A204.1 (cell line): ENCODE results near the gene DDX11.
"Not testable (repeated sequence)": the region's sequence is repeated elsewhere in the genome, so short reads cannot be mapped to it uniquely, and the experiment has no call there.

Experiments
- FAIRE-seq: peaks from 2 replicates; lab custom pipeline; 2012; peaks lifted over from hg19 to GRCh38; lab: Jason Lieb, UNC

Gene DDX11

DNA sequence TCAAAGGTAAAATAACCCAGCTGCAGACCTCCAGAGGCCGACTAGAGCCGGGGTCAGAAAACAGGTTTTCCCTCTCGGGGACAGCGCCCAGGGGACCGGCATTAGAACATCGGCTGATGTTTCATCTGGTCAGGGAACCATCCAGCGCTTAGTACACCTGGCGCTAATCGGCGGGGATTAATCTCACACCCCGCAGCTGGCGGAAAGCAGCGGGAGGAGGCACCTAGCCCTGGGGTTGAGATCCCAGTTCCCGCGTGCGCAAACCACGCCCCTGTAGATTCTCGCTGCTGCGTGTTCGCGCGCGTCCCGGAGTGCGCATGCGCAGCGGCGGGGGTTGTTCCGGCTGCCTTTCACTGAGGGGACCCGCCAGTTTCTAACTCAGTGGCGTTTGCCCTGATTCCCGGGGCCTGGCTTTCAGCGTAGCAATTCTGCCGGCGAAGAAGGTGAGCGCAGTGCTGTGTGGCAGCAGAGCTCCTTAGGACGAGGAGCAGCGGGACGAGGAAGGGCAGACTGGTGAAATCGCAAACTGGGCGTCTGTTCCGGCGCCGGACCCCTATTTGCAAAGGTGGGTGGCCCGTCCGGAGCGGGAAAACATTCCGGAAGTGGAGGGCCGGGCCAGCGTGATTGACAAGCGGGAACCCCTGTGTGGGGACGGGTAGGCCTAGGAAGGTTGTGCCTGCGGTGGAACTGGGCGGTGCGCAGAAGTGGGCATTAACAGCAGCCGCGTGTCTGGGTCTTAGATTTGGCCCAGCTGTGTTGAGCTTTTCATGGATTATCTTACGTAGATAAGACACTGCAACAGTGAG, at the start of gene DDX11:
DDX11 (plus strand) TSS at position 334 of the 806 bp plus-strand sequence. CDS start 4,534 bp downstream, outside the sequence.
- not testable (repeated sequence) for FAIRE-seq

DNA sequence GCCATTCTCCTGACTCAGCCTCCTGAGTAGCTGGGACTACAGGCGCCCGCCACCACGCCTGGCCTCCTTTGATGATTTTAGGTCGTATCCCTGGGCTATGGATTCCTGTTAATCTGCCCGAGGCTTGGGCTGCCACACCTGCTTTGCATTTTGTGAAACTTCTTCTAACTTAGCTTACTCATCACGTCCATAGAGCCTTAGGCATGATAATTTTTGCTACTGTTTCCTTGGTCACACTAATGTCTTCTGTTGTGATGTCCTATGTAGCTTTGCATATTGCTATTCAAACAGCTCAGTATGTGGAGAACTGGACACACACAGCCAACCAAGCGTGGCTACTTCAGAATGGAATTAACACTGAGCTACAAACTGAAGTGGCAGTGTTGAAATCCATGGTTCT, 47.5 kb upstream of the DDX11 start:
- FAIRE-seq: no peak

DNA sequence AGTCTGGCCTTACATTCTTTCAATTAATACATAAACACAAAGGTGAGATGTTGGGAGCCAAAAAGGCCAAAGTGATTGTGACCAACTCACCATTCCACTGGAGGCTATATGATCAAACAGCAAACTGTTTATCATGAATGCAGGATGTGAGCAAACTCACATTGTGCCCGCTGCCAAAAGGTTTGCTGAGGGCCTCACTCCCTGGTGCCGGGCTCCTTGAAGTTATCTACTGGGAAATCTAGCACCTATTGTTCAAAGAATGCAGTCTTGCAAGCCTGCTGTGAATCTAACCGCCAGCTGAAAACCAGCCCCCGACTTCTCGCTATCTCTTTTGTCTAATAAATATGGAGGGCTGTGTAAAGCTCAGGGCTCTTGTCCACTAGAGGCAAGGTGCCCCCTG, 46.7 kb upstream of the DDX11 start:
- FAIRE-seq: not testable (repeated sequence)

DNA sequence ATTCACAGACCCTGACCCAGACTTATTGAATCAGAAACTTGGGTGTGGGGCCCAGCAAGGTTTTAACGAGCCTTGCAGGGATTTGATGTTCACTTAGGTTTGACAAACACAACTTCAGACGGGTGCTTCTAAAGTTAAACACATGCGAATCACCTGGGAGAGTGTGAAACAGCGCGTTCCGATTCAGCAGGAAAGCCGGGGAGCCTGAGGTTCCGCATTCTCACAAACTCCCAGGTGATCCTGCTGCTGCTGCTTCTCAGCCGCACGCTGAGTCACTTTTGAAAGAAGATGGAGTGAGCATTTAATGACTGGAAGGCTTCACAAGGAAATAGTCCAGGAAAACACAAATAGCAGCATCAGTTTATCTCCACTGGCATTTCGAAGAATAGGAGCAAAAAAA, 44.2 kb upstream of the DDX11 start:
- FAIRE-seq: no peak

DNA sequence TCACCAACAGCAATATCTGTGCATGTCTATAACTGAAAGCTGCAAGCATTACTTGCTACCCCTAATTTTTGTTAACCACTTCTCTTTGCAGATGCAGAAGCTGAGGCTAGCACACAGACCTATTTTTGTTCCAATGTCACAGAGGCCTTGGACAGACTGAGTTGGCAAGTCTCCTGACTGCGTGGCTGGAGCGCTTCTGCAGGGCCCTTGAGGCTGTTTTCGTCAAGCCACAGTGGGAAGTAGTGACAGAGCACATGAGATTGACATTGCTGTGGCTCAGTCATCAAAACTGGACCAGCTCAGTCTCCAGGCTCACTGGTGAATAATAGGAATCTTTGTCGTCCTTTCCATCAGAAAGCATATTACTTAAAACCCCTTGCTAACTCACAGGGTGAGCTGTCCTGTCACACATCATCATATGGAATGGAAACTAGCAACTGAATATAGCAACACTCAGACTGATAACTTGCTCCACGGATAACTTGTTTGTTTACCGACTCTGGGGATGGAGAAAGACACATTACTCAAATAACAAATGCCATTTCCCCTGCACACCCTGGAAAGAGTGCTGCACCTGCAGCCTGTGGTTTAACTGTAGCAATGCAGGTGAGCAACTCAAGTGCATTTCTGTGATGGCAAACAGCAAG, 43.6 kb upstream of the DDX11 start:
- no peak for FAIRE-seq

DNA sequence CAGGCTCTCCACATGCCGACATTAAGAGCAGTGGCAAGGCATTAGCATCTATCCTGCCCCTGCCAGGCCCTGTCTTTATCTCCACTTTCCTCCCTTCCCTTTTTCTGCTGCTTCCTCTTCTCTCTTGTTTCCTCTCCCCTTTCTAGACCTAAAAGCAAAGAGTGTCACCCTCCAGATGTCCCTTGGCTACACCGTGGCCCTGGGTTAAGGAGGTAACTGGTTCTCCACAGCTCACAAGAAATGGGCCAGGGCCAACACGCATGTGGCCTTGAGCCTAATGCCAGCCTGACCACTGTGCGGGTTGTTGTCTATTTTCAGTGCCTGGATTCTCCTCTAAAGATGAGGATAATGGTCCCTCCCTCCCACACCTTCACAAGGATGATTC, 41.7 kb upstream of the DDX11 start:
- no peak for FAIRE-seq

DNA sequence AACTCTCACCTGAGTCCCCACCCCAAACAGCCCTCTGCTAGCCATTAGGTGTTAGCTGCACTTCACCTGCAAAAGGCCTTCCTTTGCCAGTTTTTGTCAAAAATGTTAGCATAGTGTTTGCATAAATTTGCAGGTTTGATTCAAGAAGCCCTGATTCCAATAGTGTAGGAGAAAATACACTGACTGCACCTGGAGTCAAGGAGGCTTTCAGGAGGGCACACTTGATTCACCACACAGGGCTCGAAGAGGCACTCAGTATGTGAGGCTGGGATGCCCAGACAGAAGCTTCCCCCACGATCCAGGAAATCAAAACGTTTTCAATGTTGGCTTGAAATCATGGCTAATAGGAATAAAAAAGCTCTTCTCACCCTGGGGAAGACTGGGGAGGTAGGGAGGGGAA, 40.5 kb upstream of the DDX11 start:
- no peak for FAIRE-seq

DNA sequence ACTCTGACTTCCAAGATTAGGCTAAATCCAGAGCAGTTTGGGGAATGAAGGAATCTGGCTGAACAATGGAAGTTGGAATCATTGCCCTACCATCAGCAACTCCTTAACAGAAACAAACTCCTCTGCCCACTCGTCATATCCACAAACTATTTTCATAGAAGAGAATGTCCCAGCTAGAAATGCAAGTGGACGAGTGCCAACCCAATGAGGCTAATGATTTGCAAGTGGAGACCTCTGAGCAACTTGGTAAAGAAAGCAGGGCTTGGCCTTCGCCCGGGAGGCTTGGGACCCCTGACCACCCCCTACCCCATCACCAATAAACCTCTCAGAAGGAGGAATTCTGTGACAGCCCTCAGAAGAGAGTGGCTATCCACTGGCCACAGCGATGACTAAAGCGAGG, 40.0 kb upstream of the DDX11 start:
- no peak for FAIRE-seq

DNA sequence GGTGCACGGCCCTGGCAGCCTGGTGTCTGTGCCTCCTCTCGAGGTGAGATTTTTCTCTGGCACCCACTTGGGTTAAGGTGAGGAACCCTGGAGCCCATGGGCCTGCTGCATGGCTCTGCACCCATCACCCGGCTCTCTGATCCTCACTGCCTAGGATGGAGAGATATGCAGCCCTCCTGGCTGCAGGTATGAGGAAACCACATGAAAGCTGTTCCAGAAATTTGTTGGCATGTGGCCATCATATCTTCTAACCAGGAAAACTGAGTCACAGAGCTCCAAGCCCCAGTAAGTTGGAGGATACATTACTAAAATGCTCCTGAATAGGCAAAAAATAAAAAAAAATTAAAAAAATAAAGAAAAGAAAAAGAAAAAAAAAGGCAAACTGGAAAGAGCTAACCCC, 39.3 kb upstream of the DDX11 start:
- FAIRE-seq: no peak

DNA sequence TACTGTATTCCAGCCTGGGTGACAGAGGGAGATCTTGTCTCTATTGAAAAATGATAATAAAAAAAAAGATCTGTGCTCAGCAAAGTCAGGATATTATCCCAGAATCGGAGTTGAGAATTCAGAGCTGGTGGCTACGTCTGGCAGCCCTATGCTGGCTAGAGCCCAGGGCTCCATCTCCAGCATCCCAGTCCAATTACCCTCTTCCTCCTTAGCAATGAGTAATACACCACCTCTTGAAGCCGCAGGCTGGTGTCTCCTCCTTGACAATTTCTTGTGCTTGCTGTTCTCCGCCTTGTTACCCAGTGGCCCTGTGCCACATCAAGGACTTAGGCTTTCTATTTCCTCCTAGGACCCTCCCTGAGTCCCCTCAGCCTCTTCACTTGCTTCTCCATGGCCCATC, 38.4 kb upstream of the DDX11 start:
- no peak for FAIRE-seq

DNA sequence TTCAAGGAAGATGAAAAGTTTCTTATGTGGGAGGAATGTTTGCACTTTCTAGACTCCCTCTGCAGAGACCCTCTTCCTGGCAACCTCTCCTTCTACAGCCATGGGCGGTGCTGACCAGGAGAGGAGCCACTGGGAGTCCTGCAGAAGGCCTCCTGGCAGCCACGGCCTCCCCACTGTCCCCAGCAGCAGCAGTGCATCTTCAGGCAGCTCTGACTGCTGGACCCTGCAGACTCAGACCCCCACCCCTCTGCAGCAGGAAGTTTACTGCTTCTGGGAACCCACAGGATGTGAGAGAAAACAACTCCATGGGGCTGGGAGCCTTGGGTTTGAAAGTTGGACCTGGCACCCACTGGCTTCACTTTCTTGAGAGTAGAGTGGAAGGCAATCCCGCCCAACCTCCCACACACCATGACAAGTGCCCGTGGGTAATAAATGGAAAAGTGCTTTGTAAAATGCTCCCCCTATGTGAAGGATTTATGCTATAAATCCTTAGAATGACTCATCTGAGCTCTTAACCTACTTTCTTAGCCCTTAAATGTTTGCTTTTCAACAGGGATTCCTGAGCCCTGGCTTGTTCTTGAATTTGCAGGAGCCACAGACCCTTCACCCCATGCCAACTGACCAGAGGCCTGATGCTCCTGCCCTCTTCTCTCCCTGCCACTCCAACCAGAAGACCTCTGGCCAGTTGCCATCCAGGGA, 37.5 kb upstream of the DDX11 start:
- FAIRE-seq: no peak

DNA sequence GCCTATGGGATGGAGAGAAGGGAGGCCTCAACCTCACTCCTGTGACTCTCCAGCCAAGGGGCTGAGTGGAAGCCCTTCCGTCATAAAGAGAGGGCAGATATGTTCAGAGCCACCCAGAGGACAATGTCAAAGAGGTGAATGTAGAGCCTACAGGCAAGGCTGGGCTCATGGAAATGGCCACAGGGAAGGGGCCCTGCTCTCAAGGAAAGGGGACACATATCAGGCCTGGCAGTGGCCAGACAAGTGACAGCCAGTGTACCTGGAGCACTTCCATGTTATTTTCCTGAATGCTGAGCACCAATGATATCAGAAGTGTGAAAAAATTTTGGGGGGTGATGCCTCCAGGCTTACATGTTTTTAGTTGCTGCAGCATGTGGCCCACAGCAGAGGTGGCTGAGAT, 36.6 kb upstream of the DDX11 start:
- no peak for FAIRE-seq

DNA sequence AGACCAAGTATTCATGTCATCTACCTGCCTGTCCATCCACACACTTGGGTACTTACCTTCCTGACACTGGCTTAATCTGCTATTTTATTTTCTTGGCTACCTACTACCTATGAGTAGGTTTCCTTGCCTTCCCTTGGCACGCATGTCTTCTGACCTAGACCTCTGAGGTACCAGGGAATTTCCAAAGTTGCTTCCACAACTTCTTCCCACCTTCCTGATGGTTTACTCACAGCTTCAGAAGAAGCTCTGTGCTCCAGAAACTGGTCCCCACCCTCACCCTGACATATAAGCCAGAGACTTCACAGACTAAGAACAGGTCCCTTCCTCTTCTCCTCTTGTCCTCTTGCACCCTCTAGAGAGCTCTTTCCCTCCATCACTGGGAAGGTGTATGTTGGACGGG, 35.7 kb upstream of the DDX11 start:
- no peak for FAIRE-seq

DNA sequence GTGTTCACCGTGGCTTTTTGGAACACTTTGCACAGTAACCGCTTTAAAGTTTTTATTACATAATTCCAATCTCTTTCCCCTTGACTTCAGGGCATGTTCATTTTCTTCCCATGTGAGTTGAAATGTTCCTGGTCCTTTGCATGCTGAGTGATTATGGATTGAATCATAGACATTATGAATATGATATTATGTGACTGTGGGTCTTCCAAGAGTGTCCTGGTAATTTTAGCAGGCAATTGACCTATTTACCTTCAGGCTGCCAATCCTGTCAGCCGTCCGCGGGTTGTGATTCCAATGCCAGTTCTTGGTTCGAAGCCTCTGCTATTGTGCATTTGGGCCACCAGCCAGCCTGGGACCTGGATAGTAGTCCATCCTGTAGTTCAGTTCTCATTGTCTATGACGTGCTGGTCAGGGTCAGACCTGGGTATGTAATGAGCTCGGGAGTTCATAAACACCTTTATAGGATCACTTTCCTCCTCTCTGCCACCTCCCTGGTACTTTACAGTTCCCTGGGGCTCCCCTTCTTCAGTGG, 32.6 kb upstream of the DDX11 start:
- no peak for FAIRE-seq

DNA sequence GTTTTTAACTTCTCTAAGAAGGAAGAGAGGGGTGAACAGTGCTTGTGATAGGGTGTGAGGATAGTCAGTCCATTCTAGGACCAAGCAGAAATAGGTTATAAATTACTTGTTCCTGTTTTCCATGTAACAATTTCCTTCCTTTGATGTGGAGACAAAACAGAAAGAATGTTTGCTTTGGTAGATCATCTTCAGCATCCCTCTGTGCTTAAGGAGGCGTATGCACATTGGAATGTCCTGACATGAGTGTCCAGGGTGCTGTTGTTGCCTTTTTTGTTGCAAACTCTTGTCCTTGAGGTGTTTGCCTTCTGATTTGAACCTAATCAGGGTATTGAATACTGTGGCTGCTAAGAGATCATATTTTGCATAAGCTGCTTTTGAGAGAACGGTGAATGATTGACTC, 23.5 kb upstream of the DDX11 start:
- not testable (repeated sequence) for FAIRE-seq

DNA sequence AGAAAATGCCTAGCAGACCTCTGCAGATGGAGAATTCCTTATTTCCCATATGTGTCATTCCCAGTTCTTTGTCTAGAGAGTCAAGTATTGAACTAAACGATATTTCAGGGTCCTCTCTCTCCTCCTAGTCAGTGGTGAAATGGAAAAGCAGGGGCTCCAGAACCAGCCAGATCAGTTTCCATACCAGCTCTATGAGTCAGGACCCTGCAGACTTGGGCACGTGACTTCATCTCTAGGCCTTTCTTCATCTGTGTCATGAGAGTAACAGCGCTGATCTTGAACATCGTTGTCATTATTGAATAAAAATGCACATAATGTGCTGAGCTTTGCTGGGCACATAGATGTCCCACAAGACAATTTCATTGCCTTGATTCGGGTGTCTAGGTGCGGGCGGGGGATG, 23.1 kb upstream of the DDX11 start:
- FAIRE-seq: not testable (repeated sequence)

DNA sequence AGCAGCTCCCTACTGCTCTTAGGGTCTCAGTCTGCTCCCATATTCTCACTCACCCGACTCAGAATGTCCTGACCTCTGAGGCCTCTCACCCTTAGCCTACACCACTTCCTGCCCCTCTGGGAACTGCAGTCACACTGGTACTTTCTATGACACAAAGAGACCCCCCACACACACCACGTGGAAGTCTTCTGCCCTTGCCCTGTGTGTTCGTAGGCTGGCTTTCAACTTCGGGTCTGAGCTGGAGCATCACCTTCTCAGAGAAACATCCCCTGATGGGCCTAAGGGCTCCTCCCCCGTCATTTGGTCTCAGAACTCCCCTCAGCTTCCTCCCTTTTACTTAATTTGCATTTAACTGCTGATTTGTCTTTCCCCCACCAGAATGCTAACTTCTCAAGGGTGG, 22.0 kb upstream of the DDX11 start:
- FAIRE-seq: not testable (repeated sequence)

DNA sequence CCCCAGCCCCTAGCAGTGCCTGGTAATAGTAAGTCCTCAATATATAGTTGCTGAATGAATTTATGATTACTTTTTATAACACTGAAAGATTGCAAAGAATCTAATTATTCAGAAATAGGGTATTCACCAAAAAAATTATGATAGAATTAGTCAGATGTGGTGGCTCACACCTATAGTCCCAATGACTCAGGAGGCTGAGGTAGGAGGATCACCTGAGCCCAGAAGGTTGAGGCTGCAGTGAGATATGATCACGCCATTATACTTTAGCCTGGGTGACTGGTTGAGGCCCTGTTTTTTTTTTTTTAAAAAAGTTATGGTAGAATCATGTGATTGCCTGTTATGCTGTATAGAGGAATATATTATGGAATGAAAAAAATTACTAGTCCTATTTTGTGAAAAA, 21.5 kb upstream of the DDX11 start:
- not testable (repeated sequence) for FAIRE-seq

DNA sequence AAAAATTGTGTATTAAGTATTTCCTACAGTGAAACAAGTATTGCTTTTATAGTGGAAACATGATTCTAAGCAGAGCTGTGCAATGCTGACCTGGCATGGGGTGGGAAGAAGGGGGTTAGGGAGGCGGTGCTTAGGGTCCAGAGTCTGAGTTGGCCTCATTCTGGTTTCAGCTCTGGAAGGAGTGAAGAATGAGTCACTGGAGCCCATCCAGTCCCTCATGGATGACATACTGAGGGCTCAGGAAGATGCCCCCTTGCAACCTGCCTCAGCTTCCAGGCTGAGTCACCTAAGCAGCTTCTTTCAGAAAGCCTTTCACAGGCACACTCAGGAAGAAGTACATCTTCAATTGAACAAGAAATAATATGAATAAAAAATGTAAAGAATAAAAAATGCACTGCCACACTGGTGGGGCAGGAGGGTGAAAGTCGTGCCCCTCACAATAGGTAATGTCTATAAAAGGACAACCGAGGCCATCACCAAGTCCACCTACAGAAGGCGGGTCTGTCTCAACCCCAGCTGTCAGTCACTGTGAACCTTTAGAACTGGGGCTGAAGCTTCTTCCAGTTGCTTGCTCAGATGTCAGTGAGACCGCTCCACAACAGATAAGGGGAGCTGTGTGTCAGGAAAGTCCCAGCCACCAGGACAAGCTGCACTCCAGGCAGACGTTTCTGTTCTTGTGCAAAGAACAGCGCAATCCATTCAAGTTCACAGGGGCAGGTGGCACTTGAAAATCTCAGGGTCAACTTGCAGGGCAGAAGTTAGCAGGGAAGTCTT, 20.8 kb upstream of the DDX11 start:
- FAIRE-seq: not testable (repeated sequence)

DNA sequence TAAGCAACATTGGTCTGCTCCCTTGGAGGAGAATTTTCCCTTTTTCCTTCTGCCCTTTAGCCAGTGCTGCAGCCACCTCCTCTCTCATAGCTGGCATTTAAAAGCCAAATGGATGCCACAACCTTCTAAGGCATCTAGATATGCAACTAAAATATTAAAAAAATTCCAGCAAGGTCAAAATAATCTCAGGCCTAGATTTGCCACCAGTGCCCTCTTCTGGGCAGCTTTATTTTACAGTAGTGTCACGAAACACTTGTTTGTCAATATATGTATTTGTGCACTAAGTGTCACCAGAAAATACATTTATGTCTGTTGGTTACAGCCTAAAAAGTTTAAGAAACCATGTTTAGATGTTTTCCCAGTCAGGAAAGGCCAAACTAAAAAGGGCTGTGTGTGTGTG, 19.7 kb upstream of the DDX11 start:
- FAIRE-seq: not testable (repeated sequence)

DNA sequence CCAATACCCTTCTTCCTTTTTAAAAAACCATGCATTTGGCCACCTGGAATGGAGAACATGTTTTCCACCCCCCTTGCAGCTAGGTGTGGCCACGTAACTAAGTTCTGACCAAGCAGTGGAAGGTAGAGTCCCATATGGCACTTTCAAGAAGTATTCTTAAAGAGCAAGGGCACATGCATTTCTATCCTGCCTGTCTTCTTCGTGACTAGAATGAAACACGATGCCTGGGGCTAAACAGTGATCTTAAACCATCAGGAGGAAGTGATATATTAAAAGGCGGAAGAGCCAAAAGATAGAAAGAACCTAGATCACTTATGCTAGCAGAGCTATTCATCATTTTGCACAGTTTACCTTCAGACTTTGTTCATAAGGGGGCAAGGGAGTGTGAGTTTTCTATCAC, 16.0 kb upstream of the DDX11 start:
- no peak for FAIRE-seq

DNA sequence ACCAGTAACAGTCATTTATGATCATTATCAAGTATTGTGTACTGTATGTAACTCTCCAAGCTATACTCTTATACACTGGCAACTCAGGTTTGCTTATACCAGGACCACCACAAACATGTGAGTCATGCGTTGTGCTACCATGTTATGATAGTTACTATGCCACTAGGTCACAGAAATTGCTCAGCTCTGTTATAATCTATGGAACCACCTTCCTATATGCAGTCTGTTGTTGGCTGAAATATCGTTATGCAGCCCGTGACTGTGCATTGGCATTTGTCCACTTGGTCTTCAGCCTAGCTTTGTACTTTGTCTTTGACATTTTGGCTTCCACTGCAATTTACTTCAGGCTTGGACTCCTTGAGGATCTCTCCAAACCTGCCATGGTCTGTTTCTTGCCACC, 7.5 kb upstream of the DDX11 start:
- not testable (repeated sequence) for FAIRE-seq
